ENCODE results near the gene DLG2.

DLG2 gene

DNA sequence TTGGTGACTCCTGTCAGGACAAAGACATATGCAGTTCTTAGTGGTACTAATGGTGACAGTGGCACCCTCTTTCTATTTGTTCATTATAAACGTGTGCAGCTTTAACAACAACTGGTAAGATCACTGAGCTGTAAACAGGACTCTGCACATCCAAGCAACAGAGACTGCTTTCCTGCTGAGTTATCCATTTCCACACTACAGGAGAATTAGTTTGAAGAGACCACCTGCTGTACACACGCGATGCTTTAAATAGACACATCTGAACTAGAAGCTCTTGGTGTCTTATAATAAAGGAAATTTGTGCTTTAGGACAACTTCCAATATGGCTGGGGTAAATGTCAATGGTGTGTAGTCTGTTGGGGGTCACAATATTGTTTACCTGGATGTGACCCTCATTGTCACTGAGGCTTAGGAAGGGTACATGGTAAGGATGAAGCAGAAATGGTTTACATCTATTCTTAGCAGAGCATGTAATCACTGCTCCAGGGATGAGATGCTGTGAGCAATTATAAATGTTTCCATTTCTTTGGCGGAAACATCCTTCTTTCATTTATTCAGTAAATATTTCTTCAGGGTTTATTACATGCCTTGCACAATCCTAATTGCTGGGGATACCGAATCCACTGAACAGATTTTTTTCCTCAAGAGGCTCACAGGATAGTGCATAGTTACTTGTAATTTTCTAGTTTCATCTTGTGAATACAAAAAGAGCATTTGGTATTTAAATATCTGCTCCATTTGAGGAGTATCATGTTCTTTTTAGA lies 1987.0 kb downstream of the DLG2 start:
- no peak for DNase-seq (ENCODE audit: low spot score)
- TF ChIP-seq, protein P1, sequence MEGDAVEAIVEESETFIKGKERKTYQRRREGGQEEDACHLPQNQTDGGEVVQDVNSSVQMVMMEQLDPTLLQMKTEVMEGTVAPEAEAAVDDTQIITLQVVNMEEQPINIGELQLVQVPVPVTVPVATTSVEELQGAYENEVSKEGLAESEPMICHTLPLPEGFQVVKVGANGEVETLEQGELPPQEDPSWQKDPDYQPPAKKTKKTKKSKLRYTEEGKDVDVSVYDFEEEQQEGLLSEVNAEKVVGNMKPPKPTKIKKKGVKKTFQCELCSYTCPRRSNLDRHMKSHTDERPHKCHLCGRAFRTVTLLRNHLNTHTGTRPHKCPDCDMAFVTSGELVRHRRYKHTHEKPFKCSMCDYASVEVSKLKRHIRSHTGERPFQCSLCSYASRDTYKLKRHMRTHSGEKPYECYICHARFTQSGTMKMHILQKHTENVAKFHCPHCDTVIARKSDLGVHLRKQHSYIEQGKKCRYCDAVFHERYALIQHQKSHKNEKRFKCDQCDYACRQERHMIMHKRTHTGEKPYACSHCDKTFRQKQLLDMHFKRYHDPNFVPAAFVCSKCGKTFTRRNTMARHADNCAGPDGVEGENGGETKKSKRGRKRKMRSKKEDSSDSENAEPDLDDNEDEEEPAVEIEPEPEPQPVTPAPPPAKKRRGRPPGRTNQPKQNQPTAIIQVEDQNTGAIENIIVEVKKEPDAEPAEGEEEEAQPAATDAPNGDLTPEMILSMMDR (conservative IDR thresholded peaks at IDR 0.05; ENCODE audit: low read depth) = no peak
- no peak overlapping the region for H3K27ac ChIP-seq
- ChIA-PET POLR2A (ENCODE audit: low non-redundant PET) (no interaction called here), CTCF (no interaction called here)

DNA sequence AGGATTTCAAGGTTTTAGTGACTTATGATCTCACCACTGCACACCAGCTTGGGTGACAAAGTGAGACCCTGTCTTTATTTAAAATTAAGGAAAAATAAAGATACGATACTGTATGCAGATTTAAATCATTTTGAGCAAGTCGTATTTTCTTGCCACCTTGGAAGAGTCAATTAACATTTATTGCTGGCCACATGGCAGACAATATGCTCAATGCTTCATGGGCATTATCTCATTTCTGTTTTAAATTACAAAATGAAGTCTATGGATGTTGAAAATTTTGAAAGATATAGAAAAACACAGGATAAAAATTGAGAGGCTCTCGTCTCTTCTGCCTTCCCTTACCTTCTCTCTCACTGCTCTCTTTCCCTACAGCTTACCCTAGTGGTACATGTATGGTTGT lies 1992.0 kb downstream of the DLG2 start:
- TF ChIP-seq, protein P1 (conservative IDR thresholded peaks at IDR 0.05; ENCODE audit: low read depth) = no peak
- CTCF ChIA-PET = no interaction called here
- no peak for DNase-seq (ENCODE audit: low spot score)

DNA sequence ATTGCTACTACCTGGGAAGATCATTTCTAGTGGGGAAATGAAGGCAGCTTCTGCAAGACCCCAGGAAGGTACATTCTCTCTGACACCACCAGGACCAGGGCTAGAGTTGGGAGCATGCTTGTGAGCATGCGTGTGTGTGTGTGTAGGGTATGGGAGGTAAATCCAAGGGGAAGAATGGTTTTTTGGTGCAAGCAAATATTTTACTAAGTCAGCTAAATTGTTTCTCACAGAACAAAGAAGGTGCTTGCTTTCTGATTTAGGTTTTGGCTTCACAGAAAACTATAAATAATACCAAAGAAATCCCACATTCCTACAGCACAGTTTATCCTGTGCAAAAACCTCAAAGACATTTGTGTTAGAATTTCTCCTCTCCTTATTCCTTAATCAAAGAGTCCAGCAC lies 1996.9 kb downstream of the DLG2 start:
- DNase-seq (ENCODE audit: low spot score) = no peak
- ChIA-PET CTCF (no interaction called here), POLR2A (ENCODE audit: low non-redundant PET) (no interaction called here)
- H3K27ac ChIP-seq = no peak overlapping the region
- TF ChIP-seq, protein P1 (conservative IDR thresholded peaks at IDR 0.05; ENCODE audit: low read depth) = no peak

More for the DNA sequence above, 1992.0 kb downstream of the DLG2 start:
- H3K27ac ChIP-seq = no peak overlapping the region
- POLR2A ChIA-PET (ENCODE audit: low non-redundant PET) = no interaction called here

DNA sequence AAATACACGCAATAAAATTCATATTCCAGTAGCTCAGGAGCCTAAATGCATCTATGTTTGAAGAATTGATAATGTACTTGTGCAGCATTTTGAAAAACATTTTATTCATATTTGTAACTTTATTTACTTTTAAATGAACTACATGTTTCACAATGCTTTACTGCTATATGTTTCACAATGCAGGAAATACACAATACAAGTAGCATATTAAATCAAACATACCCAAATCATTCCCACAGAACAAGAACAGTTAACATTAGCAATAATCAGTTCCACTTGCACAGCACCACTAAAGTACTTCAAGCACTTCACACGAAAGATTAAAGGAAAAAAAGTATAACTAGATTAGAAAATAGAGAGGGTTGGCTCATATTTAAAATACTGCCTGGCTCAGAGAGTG lies 1997.4 kb downstream of the DLG2 start:
- POLR2A ChIA-PET (ENCODE audit: low non-redundant PET) = no interaction called here

DNA sequence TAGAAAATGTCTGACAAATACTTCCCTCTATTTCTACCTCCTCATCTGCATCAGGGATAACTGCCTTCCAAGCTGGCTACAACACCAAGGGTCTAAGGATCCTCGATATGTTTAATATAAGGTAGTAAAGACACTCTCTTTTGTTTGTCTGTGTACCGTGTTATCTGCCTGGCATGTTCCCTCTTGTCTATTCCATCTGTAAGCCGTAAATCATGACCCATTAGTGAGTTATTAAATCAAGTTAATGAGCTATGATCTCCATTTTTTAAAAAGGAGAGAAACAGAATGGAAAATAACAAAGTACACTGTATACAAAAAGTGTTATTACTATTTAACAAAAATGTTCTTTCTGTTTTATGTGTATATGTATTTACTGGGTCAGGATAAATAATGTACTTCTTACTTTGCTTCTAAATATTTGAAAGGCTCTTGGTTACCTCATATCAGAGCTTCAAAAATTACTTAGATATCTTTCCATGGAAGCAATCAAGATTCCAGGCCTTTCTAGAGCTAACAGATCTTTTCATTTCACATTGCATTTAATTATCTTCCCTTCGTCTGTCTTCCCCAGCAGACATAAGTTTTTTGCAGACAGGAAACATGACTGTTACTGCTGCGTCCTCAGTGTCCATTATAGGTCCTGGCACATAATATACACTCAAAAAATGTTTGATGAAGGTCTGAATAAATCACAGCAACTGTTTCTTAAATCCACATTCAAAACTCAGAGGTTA lies 1998.4 kb downstream of the DLG2 start:
- no peak for DNase-seq (ENCODE audit: low spot score)
- TF ChIP-seq, protein P1 (conservative IDR thresholded peaks at IDR 0.05; ENCODE audit: low read depth) = no peak
- POLR2A ChIA-PET (ENCODE audit: low non-redundant PET) = no interaction called here
- CTCF ChIA-PET = interaction anchor here (0.6 kb wide), 1 partner anchor 694 kb away, joined by 4 read pairs; no protein-coding TSS in a partner anchor
- no peak overlapping the region for H3K27ac ChIP-seq

More for the DNA sequence above, 1997.4 kb downstream of the DLG2 start:
- no peak for DNase-seq (ENCODE audit: low spot score)
- no peak overlapping the region for H3K27ac ChIP-seq
- TF ChIP-seq, protein P1 (conservative IDR thresholded peaks at IDR 0.05; ENCODE audit: low read depth) = no peak
- CTCF ChIA-PET = no interaction called here

DNA sequence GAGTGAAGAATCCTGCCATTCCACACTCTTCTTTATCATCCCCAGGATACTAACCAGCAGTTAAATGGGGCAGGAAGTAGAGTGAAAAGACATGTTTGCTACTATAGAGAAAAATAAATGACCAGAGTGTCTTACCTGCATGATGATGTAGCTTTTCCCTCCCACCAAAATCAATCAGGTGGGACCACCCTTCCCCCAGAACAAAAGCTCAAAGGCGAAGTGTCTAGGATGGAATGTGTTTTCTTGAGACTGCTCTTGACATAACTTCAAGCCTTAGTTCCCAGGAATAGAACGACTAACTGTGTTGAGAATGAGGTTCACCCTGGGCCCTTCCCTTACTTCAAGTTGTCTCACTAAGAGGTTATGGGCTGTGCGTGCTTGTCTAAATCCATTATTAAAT lies 2001.8 kb downstream of the DLG2 start:
- TF ChIP-seq, protein P1 (conservative IDR thresholded peaks at IDR 0.05; ENCODE audit: low read depth) = no peak
- H3K27ac ChIP-seq = no peak overlapping the region
- CTCF ChIA-PET = no interaction called here
- DNase-seq (ENCODE audit: low spot score) = no peak
- POLR2A ChIA-PET (ENCODE audit: low non-redundant PET) = no interaction called here
